Panc1 (cell line): Measurements from ENCODE around the gene TSTD2. TPM values are rescaled to one million over a fixed set of nuclear protein-coding genes. Genes with fewer than 3 reads are reported as not detected.

Source experiments
- ATAC-seq: fragments of 200-7000 bp; cut with Tn5 transposase; 2 replicates; pipeline ENCODE4 v1.9.1; 2020; ENCODE audit warnings: mild to moderate bottlenecking, moderate library complexity
- BruUV-seq: library from RNA; stranded (reverse); fragments of 400-500 nt; replicated peaks from 2 replicates; lab custom pipeline; 2021; lab: Mats Ljungman, UMichigan
- CTCF ChIA-PET: fragments of 300-600 bp; sonication (Branson Sonifier 250); formaldehyde crosslinking; loops from one replicate; lab custom pipeline; 2022; ENCODE audit warnings: antibody characterized with exemption; lab: Charles Lee
- POLR2A ChIA-PET: fragments of 300-600 bp; sonication (Branson Sonifier 250); formaldehyde crosslinking; loops from one replicate; lab custom pipeline; 2022; ENCODE audit warnings: antibody characterized with exemption; lab: Charles Lee
- DNase-seq: peaks from one replicate; pipeline ENCODE4 v3.0.0-alpha.2; 2010; ENCODE audit warnings: low read depth, low spot score
- H3K27ac ChIP-seq: 2 replicates; pipeline ENCODE4 v1.5.1; 2011; ENCODE audit warnings: mild to moderate bottlenecking, low read length, inconsistent platforms
- H3K27me3 ChIP-seq: fragments of 200-500 bp; sonication (Bioruptor generic); 2 replicates; pipeline ENCODE4 v1.6.0; 2014; ENCODE audit warnings: low read length, inconsistent platforms; ENCODE audit not compliant: control insufficient read depth, insufficient read depth
- H3K36me3 ChIP-seq: fragments of 200-500 bp; sonication (Bioruptor generic); 2 replicates; pipeline ENCODE4 v1.5.1; 2014; ENCODE audit warnings: inconsistent platforms, mild to moderate bottlenecking, low read length, moderate library complexity; ENCODE audit not compliant: control insufficient read depth, insufficient read depth
- H3K4me1 ChIP-seq: 2 replicates; pipeline ENCODE4 v1.5.1; 2011; ENCODE audit warnings: inconsistent platforms, mild to moderate bottlenecking, low read length, moderate library complexity; ENCODE audit not compliant: control insufficient read depth, insufficient read depth
- H3K4me3 ChIP-seq, 2 experiments: 2 replicates each; pipeline ENCODE4 v1.5.1; 2011 to 2012; ENCODE audit warnings: low read depth in 2 of 2, low read length in 2 of 2, mild to moderate bottlenecking in 2 of 2, inconsistent platforms in 1 of 2, moderate library complexity in 1 of 2
- H3K9me3 ChIP-seq: fragments of 200-500 bp; sonication (Bioruptor generic); 2 replicates; pipeline ENCODE4 v1.5.1; 2014; ENCODE audit warnings: low read depth, mild to moderate bottlenecking, inconsistent platforms, low read length, moderate library complexity; ENCODE audit not compliant: control insufficient read depth, insufficient read depth
- POLR2AphosphoS5 ChIP-seq: IDR thresholded peaks from 2 replicates; pipeline ENCODE4 v1.6.1; 2012; ENCODE audit warnings: mild to moderate bottlenecking, low read depth, low read length, moderate library complexity
- SIN3A ChIP-seq: IDR thresholded peaks from 2 replicates; pipeline ENCODE4 v1.6.1; 2012; ENCODE audit warnings: low read depth, mild to moderate bottlenecking, low read length, moderate library complexity, borderline replicate concordance; ENCODE audit not compliant: insufficient read depth
- TCF7L2 ChIP-seq: IDR thresholded peaks from 2 replicates; pipeline ENCODE4 v1.6.1; 2011; ENCODE audit warnings: mild to moderate bottlenecking, low read depth, low read length, inconsistent platforms
- in situ Hi-C: cut with HindIII; loops from 2 replicates; pipeline ENCODE4 v1.10.0; 2016; ENCODE audit warnings: low sequenced_read_pairs, low pct_unique_long_range_greater_than_20kb
- intact Hi-C: fragments of 100-400 bp; cut with micrococcal nuclease; formaldehyde crosslinking; loops from one replicate; pipeline ENCODE4 v1.10.0; 2022; ENCODE audit not compliant: unreplicated experiment
- total RNA-seq: library from RNA; stranded (reverse); gene quantifications from one replicate; pipeline ENCODE4 v1.2.1, GENCODE V29; 2021; ENCODE audit not compliant: unreplicated experiment
- TF ChIP-seq, protein P1 (sequence below), 2 experiments: IDR thresholded peaks; 2 replicates each; pipeline ENCODE4 v1.6.1; 2011 to 2012; ENCODE audit warnings: low read depth in 2 of 2, control low read depth in 1 of 2, low read length in 1 of 2, mild to moderate bottlenecking in 1 of 2, moderate library complexity in 1 of 2; ENCODE audit not compliant: insufficient read depth in 1 of 2
- TF ChIP-seq, protein P2 (sequence below): fragments of 450-650 bp; IDR thresholded peaks from 2 replicates; pipeline ENCODE4 v1.5.1; 2017; ENCODE audit warnings: mild to moderate bottlenecking

Gene TSTD2
- total RNA-seq, 1 experiment from 2014 or later, result 10.1 TPM

DNA sequence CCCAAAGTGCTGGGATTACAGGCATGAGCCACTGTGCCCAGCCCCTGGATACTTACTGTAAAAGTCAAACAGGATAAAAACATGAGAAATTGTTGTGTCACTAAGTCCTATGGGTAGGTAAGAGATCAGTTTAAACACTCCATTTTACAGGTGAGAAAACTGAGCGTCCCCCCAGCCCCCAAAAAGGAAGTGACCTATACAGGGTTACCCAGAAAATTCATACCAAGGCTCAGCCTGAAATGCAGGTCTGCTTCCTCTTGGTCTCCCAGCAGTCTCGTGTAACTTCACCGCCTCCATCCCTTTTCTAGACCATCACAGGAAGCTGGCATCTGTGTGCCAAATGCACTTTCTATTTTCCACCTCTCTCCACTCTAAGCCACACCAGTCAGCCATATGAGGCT is 74.5 kb downstream of the TSTD2 start:
- Histone ChIP-seq H3K9me3 (no peaks in the 10 kb centered on the region), H3K4me3 (no peak overlapping the region), H3K27ac (no peak overlapping the region), H3K4me1 (no peaks in the 10 kb centered on the region), H3K36me3 (no peaks in the 10 kb centered on the region), H3K27me3 (no peaks in the 10 kb centered on the region)
- in situ Hi-C loops (no loop called here), intact Hi-C loops (no loop called here)
- TF ChIP-seq TCF7L2, result no peak
- no peak for TF ChIP-seq SIN3A
- no peak for TF ChIP-seq POLR2AphosphoS5
- TF ChIP-seq, protein P1, sequence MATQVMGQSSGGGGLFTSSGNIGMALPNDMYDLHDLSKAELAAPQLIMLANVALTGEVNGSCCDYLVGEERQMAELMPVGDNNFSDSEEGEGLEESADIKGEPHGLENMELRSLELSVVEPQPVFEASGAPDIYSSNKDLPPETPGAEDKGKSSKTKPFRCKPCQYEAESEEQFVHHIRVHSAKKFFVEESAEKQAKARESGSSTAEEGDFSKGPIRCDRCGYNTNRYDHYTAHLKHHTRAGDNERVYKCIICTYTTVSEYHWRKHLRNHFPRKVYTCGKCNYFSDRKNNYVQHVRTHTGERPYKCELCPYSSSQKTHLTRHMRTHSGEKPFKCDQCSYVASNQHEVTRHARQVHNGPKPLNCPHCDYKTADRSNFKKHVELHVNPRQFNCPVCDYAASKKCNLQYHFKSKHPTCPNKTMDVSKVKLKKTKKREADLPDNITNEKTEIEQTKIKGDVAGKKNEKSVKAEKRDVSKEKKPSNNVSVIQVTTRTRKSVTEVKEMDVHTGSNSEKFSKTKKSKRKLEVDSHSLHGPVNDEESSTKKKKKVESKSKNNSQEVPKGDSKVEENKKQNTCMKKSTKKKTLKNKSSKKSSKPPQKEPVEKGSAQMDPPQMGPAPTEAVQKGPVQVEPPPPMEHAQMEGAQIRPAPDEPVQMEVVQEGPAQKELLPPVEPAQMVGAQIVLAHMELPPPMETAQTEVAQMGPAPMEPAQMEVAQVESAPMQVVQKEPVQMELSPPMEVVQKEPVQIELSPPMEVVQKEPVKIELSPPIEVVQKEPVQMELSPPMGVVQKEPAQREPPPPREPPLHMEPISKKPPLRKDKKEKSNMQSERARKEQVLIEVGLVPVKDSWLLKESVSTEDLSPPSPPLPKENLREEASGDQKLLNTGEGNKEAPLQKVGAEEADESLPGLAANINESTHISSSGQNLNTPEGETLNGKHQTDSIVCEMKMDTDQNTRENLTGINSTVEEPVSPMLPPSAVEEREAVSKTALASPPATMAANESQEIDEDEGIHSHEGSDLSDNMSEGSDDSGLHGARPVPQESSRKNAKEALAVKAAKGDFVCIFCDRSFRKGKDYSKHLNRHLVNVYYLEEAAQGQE (IDR thresholded peaks at IDR 0.05; ENCODE audit: insufficient read depth in 1 of 2, low read depth in 2 of 2, low read length in 1 of 2), result no peak
- TF ChIP-seq, protein P2, sequence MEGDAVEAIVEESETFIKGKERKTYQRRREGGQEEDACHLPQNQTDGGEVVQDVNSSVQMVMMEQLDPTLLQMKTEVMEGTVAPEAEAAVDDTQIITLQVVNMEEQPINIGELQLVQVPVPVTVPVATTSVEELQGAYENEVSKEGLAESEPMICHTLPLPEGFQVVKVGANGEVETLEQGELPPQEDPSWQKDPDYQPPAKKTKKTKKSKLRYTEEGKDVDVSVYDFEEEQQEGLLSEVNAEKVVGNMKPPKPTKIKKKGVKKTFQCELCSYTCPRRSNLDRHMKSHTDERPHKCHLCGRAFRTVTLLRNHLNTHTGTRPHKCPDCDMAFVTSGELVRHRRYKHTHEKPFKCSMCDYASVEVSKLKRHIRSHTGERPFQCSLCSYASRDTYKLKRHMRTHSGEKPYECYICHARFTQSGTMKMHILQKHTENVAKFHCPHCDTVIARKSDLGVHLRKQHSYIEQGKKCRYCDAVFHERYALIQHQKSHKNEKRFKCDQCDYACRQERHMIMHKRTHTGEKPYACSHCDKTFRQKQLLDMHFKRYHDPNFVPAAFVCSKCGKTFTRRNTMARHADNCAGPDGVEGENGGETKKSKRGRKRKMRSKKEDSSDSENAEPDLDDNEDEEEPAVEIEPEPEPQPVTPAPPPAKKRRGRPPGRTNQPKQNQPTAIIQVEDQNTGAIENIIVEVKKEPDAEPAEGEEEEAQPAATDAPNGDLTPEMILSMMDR, result no peak
- BruUV-seq, result no TSS peak
- POLR2A ChIA-PET, result no interaction called here
- DNase-seq, result no peak
- CTCF ChIA-PET, result no interaction called here
- no peak for ATAC-seq

DNA sequence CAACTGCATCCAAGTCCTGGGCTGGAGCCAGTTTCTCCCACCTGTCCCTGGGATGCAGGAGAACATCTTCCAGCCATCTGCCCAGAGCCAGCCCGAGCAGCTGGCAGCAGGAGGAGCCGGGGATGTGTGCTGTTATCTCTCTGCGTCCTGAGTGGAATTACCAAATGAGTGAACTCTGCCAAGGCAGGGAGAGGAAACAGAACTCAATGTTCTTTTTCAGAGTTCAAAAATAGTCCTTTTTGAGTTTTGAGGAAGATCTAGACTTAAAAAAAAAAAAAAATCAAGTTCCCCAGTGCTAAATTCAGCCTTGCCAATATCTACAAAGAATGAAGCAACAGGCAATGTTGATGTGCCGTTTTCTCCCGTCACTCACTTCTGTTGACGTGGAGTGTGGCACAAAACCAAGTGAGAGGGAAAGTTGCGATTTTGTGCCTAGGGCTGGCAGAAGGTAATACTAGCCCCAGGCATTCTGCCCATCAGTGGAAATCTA is 75.5 kb downstream of the TSTD2 start:
- in situ Hi-C loops, result no loop called here
- Histone ChIP-seq H3K27ac (no peak overlapping the region), H3K36me3 (no peaks in the 10 kb centered on the region), H3K27me3 (no peaks in the 10 kb centered on the region), H3K4me1 (no peaks in the 10 kb centered on the region), H3K4me3 (no peak overlapping the region), H3K9me3 (no peaks in the 10 kb centered on the region)
- CTCF ChIA-PET, result no interaction called here
- POLR2A ChIA-PET, result no interaction called here
- intact Hi-C loops, result no loop called here
- no peak for TF ChIP-seq SIN3A
- DNase-seq (no peak), ATAC-seq (no peak)
- no TSS peak for BruUV-seq

DNA sequence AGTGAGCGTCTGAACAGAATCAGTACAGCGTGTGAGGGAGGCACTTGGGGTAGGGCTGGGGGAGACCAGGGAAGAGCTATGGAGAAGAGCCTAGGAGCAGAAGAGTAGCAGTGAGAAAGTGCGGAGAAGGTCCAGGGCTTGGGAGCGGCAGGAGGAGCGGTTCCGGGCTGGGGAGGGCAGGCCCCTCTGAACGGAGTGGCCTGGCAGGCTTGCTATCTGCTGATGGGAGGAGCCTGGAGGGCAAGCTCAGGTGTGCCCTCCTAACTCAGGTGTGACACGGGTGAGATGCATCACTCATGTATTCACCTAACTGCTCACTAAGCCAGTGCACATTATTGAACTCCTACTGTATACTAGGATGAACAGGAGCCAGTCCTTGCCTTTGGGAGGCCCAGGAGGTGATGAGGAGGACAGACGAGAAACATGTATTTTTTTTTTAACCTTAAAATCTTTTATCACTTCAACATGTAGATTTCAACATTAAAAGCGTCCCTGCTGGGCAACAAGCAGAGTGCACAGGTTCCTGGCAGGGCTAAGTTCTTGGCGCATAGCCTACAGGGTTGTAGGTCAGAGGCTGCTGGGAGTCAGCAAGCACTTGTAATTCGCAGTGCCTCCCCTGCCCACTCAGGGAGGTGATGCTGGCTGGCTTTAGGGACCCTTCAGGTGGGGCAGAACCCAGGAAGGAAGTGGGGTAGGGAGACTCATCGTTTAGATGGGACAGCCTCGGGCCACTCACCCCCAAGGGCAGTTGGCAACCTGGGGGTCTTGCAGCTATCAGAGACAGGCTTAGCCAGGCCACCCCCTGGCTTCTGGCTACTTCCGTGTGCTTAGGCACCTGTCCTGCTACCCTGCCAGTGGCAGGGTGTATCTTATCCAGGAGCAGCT is 76.2 kb downstream of the TSTD2 start:
- BruUV-seq, result no TSS peak
- intact Hi-C loops, result no loop called here
- DNase-seq, result no peak
- Histone ChIP-seq H3K36me3 (no peaks in the 10 kb centered on the region), H3K4me3 (no peak overlapping the region), H3K27me3 (no peaks in the 10 kb centered on the region), H3K27ac (no peak overlapping the region), H3K9me3 (no peaks in the 10 kb centered on the region), H3K4me1 (no peaks in the 10 kb centered on the region)
- CTCF ChIA-PET, result no interaction called here
- POLR2A ChIA-PET, result no interaction called here
- no peak for TF ChIP-seq TCF7L2
- TF ChIP-seq, protein P1 (IDR thresholded peaks at IDR 0.05; ENCODE audit: insufficient read depth in 1 of 2, low read depth in 2 of 2, low read length in 1 of 2), result no peak
- ATAC-seq, result no peak; the same call in 1 of the 2 replicates
- in situ Hi-C loops, result no loop called here
